Suprapubic skin (tissue), 4 donors: ENCODE data around the gene SPINK5.

Experiments
- CTCF ChIP-seq, 2 donors: fragments of 200-600 bp in 1 of 2; fragments of 450-650 bp in 1 of 2; sonication (generic) in 1 of 2; IDR thresholded peaks; one replicate each; pipeline ENCODE4 v1.5.1; 2016 to 2019; ENCODE audit warnings: antibody characterized with exemption in 2 of 2, mild to moderate bottlenecking in 1 of 2, moderate library complexity in 1 of 2
- POLR2A ChIP-seq, 2 donors: fragments of 450-650 bp; IDR thresholded peaks; one replicate each; pipeline ENCODE4 v1.6.1; 2017; ENCODE audit warnings: antibody characterized with exemption in 2 of 2, mild to moderate bottlenecking in 2 of 2, moderate library complexity in 2 of 2
- POLR2AphosphoS5 ChIP-seq, 3 donors: sonication (generic); formaldehyde crosslinking; IDR thresholded peaks; one replicate each; pipeline ENCODE4 v1.6.1; 2017; ENCODE audit warnings: antibody characterized with exemption in 3 of 3

- TF ChIP-seq CTCF (IDR thresholded peaks at IDR 0.05) (no peak), POLR2AphosphoS5 (IDR thresholded peaks at IDR 0.05) (no peak), POLR2A (IDR thresholded peaks at IDR 0.05) (no peak)
Observed at GRCh38 chr5:148083203-148083602, 19.4 kb downstream of the SPINK5 start.
